ENCODE data around the gene FARP1.
A peak's percentile ranks its signal among the peaks of the same experiment; 100 is the strongest.

FARP1 gene

GRCh38 chr13:98450539-98451111 lies 307.7 kb downstream of the FARP1 start:
- no peak for DNase-seq

GRCh38 chr13:98451676-98452470 lies 309.0 kb downstream of the FARP1 start:
- DNase-seq: no peak

DNA sequence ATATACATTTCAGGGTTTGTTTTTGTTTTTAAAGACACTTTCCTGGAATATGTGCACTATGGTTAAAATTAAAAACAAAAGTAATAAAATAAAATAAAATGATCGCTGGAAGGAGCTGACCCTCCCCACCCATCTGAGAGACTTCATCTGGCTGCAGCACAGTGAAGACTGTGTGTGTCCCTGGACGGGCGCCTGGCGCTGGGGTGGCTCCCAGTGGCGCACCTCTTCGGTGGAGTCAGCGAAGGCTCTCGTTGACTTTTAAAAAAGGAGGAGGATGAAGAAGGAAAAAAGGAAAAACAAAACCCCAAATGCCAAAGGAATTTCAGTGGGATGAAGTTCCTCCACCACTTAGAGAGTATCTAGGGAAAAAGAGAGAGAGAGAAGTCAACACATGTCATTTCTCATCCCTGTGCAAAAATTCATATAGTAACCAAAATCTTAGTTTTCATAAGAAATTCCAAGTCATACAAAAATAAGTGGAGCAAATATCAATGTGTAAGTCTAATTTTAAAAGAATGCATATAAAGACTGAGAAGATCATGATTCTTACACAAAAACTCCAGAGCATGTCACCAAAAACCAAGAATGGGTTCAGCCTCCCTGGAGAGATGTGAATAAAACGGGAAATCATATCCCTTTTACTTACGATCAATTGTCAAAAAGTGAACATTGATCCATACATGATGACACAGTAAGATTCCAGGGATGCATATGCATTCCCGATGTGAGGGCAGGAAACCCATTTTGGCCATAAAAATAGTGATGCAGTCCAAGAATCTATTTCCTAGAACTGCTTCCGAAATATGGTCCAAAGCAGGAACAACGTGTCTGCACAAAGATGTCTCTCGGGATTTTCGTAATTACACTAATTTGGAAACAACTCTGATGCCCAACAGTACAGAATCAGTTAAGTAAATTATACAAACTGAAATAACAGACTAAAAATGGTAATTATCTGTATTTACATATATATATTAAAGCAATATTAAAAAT lies 310.3 kb downstream of the FARP1 start:
- no peak for DNase-seq

DNA sequence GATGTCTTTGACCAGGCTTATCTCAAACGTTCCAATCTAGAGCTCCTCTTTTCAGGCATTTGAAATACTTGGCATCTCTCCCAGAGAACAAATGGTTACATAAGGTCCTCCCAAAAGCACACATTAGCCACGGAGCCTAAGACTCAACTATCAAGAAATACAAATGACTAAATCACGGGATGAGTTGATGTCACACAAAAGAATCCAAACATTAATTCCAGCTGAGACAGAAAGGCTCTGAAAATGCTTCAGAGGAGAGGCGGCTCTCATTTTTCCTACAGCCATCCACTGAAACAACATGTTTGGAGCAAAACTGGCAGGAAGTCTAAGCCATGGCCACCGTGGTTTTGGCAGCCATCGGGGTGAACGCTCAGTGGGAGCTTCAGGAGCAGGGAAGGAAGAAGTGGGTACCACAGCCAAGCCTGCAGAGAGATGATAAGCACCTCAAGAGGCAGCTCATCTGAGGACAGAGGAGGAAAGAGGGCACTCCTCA lies 311.5 kb downstream of the FARP1 start:
- no peak for DNase-seq

- no peak for DNase-seq
Measured at GRCh38 chr13:98456413-98456845, 313.5 kb downstream of the FARP1 start.

DNA sequence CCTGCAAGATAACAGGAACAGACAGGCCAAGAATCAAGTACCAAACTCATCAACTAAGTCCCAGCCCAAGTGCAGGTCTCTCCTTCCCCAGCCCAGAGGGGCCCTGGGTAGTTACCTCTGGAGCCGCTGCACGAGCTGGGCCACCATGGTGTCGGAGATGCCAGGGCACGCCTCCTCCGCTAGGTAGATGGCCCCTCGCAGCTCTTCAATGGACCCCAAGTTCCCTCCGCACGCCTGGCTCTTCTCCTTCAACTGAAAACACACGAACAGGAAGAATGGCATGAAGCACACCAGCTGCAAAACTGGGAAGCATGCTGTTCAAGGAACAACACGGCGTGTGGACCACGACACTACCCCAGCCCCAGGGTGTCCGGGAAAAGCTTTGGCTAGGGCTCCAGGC lies 314.2 kb downstream of the FARP1 start:
- DNase-seq: no peak

- DNase-seq: no peak
Measured at GRCh38 chr13:98458431-98458830, 315.5 kb downstream of the FARP1 start.

- DNase-seq: no peak
Measured at GRCh38 chr13:98459171-98459681, 316.3 kb downstream of the FARP1 start.

DNA sequence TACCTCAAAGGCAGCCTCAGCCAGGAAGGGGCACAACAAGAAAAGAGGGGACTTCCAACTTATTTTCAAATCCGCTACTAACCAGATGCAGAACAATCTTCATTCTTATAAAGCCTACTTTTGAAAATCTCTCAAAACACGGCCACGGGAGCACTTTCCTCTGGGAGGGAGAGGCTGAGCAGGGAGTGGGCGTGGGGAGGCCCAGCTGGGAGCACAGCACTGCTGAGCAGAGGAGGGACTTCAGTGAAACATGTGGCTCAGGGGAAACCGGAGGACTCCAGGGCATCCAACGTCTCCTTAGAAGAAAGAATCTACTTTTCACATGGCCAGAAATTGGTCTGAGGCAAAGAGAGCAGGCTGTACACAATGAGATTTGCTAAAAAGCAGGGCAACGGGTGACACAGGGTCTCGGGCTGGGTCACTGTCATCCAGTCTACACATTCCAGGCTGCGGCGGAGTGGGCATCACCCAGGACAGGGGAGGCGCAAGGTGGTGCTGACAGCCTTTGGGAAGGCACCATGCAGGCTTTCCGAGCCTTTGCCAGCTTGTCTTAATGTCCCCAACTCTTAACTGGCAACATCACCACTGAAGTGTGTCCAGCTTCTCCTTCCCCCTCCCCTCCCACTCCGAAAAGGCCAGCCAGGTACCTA lies 317.0 kb downstream of the FARP1 start:
- no peak for DNase-seq

- no peak for DNase-seq
Measured at GRCh38 chr13:98460516-98460915, 317.6 kb downstream of the FARP1 start.

DNA sequence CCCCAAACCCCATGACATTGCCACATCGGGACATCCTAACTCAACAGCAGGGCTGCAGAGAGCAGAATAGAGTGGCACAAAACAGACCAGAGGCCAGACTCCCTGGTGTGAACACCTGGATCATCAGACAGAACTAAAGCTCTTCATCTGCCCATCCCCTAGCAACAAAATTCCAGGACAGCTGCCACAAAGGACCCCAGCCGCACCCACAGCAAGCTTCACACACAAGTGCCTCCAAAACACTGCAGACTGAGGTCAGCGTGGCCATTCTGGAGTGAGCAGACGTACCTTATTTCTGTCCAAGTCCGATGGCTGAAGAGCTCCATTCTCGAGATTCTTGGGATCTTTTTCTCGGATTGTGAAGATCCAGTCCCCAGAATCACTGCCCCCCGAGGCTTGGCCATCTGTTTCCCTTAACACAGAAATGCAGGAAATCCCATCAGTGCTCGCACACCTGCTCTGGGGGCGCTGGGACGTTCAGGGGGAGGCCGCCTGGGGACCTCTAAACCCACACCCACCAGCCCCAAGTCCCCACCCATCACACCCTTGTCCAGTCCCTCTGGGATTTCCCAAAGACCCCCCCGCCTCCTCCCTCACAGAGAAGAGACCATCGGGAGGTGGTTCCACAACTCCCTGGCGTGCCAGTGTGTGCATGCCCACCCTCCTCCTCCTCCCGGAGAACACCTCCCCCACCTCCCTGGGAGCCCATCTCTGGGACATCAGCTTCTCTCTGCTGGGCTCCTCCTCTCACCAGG lies 318.8 kb downstream of the FARP1 start:
- DNase-seq: no peak

DNA sequence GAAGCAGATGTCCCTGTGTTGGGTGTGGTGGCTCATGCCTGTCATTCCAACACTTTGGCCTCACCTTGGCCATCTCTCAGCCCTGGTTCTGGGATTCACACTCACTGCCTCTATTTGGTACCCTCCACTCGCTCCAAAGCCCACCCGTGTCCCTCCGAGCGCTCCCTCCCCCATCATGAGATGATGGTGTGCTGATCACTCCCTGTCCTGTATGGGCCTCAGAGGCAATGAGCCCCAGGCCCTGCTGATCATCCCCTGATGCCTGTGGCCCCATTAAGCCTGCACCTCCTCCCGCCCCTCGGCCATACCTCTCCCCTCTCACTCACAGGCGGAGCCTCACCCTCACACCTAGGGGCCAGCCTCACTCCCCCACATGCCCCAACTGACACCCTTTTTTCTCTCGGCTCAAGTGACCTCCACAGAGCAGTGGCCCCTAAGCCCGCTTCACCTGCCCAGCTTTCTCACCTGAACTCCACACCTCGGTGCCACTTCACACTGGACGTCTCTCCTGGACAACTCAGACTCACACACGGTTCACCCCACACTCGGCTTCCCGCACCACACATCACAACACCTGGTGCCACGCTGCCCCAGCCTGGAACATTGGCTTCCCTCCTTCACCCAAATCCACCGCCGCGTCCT lies 319.5 kb downstream of the FARP1 start:
- no peak for DNase-seq

DNA sequence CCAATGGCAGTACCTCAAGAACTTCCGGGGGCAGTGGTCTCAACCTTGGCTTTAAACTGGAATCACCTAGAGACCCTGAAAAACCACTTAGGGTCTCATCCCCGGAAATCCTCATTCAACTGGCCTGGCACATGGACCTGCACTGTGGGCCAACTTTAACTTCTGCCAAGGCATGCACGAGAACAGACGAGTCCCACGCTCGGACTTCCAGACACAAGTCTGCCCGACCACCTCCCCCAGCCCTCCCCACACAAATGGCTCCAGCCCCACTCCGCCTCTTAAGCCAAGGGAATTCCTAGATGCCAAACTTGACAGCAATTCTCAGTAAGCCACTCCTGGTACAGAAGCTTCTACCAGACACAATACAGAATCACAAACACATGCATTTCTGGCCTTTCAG lies 320.1 kb downstream of the FARP1 start:
- no peak for DNase-seq

GRCh38 chr13:98466634-98467236 lies 323.8 kb downstream of the FARP1 start:
- peak; percentile 52 for DNase-seq

GRCh38 chr13:98467263-98467985 lies 324.5 kb downstream of the FARP1 start:
- no peak for DNase-seq

DNA sequence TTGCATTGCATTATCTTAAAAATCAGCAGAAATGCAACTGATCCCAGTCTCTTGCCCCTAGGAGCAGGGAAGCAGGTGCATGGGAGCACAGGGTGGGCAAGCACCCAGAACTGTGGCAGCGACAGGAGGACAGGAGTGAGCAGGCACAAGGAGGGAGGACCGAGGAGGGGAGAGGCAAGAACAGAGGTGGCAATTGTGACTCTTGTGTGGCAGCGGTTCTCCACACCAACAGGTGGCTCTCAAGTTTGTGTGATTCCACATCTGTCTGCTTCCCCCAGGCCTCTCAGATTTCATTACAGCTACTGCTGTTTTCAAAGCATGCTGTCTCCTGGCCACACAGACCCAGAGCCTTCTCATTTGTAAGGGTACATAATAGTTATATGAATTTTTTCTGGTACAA lies 325.5 kb downstream of the FARP1 start:
- no peak for DNase-seq

DNA sequence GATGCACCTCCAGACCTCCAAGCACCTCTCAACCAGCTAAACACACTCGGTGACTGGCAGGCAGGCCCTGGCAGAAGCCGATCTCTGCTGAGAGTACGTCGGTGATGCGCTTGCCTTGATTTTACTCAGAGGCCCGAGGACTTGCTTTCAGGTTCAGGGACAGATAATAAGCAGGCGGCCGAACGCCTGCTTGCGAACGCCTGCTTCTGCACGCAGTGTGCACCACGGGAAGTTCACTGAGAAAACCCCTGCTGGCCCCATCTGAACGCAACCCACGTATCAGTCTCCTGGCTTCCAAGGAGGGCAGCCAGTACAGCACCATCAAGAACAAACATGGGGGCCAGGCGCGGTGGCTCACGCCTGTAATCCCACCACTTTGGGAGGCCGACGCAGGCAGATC lies 326.0 kb downstream of the FARP1 start:
- DNase-seq: no peak

DNA sequence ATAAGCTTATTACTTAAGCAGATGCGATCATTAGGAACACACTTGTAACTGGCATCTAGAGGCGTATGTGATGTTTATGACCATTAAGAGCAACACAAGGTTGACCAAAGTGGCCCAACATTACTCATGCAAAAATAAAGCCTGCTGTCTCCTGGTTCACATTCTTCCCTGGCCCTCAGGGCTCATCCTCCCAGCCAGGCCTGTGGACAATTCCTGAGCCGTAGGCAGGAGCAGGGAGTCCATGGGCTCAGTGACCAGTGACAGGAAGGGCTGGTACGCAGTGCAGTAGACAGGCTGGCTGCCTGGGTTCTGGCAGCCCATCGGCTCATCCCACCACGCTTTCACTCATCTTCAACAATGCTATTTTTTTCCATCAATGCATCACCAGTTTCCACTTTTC lies 328.0 kb downstream of the FARP1 start:
- DNase-seq: no peak

DNA sequence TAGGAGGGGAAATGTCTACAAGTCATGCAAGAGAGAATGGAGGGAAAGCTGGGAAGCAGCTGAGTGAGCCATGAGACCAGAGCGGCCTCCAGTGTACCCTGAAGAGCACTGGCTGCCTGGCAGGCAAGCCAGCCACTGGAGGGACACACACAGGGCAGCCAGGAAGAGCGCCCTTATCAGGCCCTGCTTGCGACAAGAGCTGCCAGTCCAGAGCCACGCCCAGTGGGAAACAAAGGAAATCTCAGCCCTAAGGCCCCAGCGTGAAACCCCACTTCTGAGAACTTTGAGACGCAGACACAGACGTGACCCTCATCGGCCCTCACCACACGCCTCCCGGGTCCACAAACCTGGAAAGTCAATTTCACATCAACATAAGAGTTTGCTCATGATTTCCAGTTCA lies 329.0 kb downstream of the FARP1 start:
- DNase-seq: no peak

DNA sequence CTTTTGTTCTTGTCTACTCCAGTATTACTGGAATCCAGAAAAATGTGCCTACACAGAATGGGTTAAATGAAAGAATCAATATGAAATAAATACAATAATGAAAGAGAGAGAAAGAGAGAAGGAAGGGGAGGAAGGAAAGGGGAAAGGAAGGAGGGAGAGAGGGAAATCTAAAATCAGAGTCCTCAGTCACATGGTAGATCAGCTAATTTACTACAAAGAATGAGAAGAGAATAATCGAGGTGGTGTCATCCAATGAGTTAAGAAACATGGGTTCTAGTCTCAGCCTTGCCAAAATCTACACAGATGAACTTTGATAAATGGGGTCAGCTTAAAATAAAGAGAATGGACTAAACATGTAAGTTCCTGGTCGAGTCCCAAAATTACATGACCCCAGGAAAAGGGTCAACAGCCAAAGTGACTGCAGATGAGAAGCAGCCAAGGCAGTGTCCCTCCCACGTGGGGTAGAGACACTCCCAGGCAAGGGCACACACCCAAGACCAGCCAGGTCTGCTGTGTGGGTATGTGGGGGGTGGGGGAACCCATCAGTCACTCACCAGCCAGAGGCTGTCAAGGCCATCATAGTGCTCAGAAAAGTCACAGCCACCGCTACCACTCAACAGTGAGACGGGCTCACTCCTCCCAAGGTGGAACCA lies 330.4 kb downstream of the FARP1 start:
- no peak for DNase-seq
